Transverse colon (tissue), 3 donors: ENCODE measurements around the gene ANKRD33.

Experiments used
- CTCF ChIP-seq, 5 experiments: fragments of 200-600 bp in 3 of 5; fragments of 450-650 bp in 2 of 5; sonication (generic) in 3 of 5; IDR thresholded peaks; 1 replicate in 2 of 5; 2 replicates in 3 of 5; pipeline ENCODE4 v1.5.1; 2016 to 2017; ENCODE audit warnings: antibody characterized with exemption in 5 of 5, inconsistent platforms in 3 of 5, mild to moderate bottlenecking in 2 of 5, moderate library complexity in 1 of 5
- EP300 ChIP-seq: sonication (generic); formaldehyde crosslinking; IDR thresholded peaks from one replicate; pipeline ENCODE4 v1.6.1; 2017; ENCODE audit warnings: antibody characterized with exemption, low read depth
- POLR2A ChIP-seq: fragments of 450-650 bp; IDR thresholded peaks from one replicate; pipeline ENCODE4 v1.6.1; 2016; ENCODE audit warnings: antibody characterized with exemption, mild to moderate bottlenecking, moderate library complexity

- TF ChIP-seq EP300 (no peak), CTCF (IDR thresholded peaks at IDR 0.05) (no peak), POLR2A (no peak)
Observed at GRCh38 chr12:51915951-51916350, 28.0 kb downstream of the ANKRD33 start.
